ENCODE measurements around the gene MRPL12.
"Not testable (repeated sequence)": the region's sequence is repeated elsewhere in the genome, so short reads cannot be mapped to it uniquely, and the experiment has no call there.

The MRPL12 gene

GRCh38 chr17:81672504-81672903, 30.7 kb upstream of the MRPL12 start:
- TF ChIP-seq CTCF (conservative IDR thresholded peaks at IDR 0.05; ENCODE audit: low read depth, low read length), result no peak
- no peak overlapping the region for H3K4me3 ChIP-seq (ENCODE audit: low read length)
- no peak for DNase-seq (ENCODE audit: low read depth)

- no peak overlapping the region for H3K4me3 ChIP-seq (ENCODE audit: low read length)
- TF ChIP-seq CTCF (conservative IDR thresholded peaks at IDR 0.05; ENCODE audit: low read depth, low read length), result no peak
- DNase-seq (ENCODE audit: low read depth), result no peak
These were observed 30.2 kb upstream of the MRPL12 start for GRCh38 chr17:81672954-81673353.

GRCh38 chr17:81673561-81674258, 29.5 kb upstream of the MRPL12 start:
- H3K4me3 ChIP-seq (ENCODE audit: low read length), result no peak overlapping the region
- DNase-seq (ENCODE audit: low read depth), result no peak
- no peak for TF ChIP-seq CTCF (conservative IDR thresholded peaks at IDR 0.05; ENCODE audit: low read depth, low read length)

- not testable (repeated sequence) for H3K4me3 ChIP-seq (ENCODE audit: low read length); DNase-seq (ENCODE audit: low read depth)
- peak; percentile 47 for TF ChIP-seq CTCF (conservative IDR thresholded peaks at IDR 0.05; ENCODE audit: low read depth, low read length)
These were observed 27.5 kb upstream of the MRPL12 start for GRCh38 chr17:81675515-81676221.

DNA sequence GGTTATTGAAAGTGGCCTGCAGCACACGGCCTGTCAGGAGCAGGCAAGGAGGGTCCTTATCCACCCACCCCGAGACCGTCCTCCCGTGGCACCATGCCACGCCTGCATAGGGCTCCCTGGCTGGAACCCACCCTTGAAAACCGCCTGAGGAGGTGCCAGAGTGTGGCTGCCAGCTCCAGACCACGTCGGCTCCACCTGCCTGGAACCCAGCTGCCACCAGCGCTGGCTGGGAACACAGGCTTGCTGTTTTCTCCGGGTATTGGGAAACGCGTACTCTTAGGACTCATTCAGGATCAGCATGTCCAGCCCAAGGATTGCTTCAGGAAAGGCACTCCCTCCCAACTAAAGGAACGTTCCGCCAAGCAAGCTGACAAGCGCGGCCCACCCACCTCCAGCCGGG, 26.3 kb upstream of the MRPL12 start:
- H3K4me3 ChIP-seq (ENCODE audit: low read length), result no peak overlapping the region
- TF ChIP-seq CTCF (conservative IDR thresholded peaks at IDR 0.05; ENCODE audit: low read depth, low read length), result no peak
- no peak for DNase-seq (ENCODE audit: low read depth)

DNA sequence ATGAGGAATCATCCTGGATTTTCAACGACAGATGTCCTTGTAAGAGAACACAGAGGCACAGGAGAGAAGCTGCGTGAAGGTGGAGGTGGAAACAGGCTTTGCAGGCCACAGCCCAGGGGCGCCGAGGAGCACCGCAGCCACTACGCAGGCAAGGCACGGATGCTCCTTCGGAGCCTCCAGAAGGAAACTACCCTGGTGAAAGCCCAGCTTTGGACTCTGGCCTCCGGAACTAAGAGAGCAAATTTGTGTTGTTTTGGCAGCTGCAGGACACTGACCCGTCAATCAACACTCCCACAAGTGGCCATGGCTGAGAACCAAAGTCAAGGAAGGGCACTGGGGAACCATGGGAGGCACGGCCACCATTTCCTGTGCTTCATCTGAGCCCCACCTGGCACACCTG, 23.0 kb upstream of the MRPL12 start:
- H3K4me3 ChIP-seq (ENCODE audit: low read length), result no peak overlapping the region
- TF ChIP-seq CTCF (conservative IDR thresholded peaks at IDR 0.05; ENCODE audit: low read depth, low read length), result no peak
- no peak for DNase-seq (ENCODE audit: low read depth)

DNA sequence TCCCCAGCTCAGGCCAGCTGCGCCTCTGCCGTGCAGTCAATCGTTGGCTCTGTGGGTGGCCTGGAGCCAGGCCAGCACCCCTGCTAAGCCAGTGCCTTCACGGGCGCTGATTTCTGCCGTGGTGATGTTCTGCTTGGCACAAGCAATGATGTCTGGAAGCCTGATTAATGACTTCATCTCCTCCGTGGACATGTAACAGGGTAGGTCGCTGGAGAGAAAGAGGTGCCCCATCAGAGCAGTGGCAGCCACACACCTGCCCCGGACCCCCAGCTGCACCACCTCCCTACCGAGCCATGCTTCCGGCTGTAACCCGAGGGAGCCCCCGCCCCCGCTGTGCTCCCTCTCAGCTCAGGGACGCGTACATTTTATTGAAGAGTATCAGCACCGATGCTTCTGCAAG, 21.5 kb upstream of the MRPL12 start:
- TF ChIP-seq CTCF (conservative IDR thresholded peaks at IDR 0.05; ENCODE audit: low read depth, low read length), result no peak
- no peak overlapping the region for H3K4me3 ChIP-seq (ENCODE audit: low read length)
- DNase-seq (ENCODE audit: low read depth), result no peak
